ENCODE results near the gene TBC1D22A. TPM values are rescaled to one million over a fixed set of nuclear protein-coding genes. Genes with fewer than 3 reads are reported as not detected.

Gene TBC1D22A
- total RNA-seq, 1 donor from 2014 or later, result 28.9 TPM

DNA sequence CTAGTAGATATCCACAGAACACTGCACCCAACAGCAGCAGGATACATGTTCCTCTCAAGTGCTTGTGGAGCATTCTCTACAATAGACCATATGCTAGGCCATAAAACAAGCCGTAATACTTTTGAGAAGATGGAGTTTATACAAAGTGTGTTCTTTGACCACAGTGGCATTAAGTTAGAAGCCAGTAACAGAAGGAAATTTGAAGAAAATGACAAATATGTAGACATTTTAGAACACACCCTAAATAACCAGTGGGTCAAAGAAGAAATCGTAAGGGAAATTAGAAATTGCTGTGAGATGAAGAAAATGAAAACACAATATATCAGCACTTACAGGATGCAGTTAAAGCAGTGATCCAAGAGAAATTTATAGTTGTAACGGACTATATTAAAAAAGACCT, 163.4 kb downstream of the TBC1D22A start:
- Mint-ChIP-seq H3K27ac (ENCODE audit: unreplicated experiment) (no peak overlapping the region), H3K36me3 (ENCODE audit: unreplicated experiment) (peaks cover 18% of the 10 kb centered on the region), H3K27me3 (ENCODE audit: unreplicated experiment) (no peaks in the 10 kb centered on the region), H3K9me3 (ENCODE audit: unreplicated experiment) (peaks cover 17% of the 10 kb centered on the region), H3K4me3 (ENCODE audit: unreplicated experiment) (no peak overlapping the region), H3K4me1 (ENCODE audit: unreplicated experiment) (no peaks in the 10 kb centered on the region)
- TF ChIP-seq, protein P1, sequence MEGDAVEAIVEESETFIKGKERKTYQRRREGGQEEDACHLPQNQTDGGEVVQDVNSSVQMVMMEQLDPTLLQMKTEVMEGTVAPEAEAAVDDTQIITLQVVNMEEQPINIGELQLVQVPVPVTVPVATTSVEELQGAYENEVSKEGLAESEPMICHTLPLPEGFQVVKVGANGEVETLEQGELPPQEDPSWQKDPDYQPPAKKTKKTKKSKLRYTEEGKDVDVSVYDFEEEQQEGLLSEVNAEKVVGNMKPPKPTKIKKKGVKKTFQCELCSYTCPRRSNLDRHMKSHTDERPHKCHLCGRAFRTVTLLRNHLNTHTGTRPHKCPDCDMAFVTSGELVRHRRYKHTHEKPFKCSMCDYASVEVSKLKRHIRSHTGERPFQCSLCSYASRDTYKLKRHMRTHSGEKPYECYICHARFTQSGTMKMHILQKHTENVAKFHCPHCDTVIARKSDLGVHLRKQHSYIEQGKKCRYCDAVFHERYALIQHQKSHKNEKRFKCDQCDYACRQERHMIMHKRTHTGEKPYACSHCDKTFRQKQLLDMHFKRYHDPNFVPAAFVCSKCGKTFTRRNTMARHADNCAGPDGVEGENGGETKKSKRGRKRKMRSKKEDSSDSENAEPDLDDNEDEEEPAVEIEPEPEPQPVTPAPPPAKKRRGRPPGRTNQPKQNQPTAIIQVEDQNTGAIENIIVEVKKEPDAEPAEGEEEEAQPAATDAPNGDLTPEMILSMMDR (IDR thresholded peaks at IDR 0.05), result no peak
- DNase-seq (ENCODE audit: extremely low spot score, unreplicated experiment), result no peak

DNA sequence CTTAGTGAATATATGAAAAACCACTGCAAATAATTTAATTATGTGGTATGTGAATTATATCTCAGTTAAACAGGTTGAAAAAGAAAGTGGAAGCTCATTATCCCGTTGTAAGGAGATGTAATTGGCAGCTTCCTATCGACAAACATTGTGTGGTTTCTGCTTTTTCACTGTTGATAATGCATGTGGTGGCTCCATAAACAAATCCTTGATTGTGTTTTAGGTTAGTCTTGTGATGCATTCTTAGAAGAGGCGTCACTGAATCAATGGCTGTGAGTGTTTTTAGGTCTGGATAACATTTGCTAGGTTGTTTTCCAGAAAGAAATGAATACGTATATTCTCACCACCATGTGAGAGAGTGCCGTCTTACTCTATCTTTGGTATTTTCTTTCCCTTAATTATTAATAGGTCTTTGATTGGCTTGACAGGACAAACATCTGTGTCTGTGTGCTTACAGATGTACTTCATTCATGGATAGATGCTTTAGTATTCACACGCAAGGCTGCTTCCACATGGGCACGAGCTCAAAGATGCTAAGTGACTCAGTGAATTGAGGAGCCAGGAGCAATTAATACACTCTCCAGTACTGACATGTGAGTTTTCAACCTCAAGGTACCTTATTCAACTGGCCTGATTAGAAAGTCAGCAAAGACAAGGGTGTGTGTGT, 166.7 kb downstream of the TBC1D22A start:
- TF ChIP-seq, protein P1 (IDR thresholded peaks at IDR 0.05), result no peak
- H3K9me3 Mint-ChIP-seq (ENCODE audit: unreplicated experiment), result no peaks in the 10 kb centered on the region
- no peaks in the 10 kb centered on the region for H3K27me3 Mint-ChIP-seq (ENCODE audit: unreplicated experiment)
- peaks cover 13% of the 10 kb centered on the region for H3K36me3 Mint-ChIP-seq (ENCODE audit: unreplicated experiment)
- H3K27ac Mint-ChIP-seq (ENCODE audit: unreplicated experiment), result no peak overlapping the region
- H3K4me3 Mint-ChIP-seq (ENCODE audit: unreplicated experiment), result no peak overlapping the region
- H3K4me1 Mint-ChIP-seq (ENCODE audit: unreplicated experiment), result peaks cover 5% of the 10 kb centered on the region
- DNase-seq (ENCODE audit: extremely low spot score, unreplicated experiment), result no peak

DNA sequence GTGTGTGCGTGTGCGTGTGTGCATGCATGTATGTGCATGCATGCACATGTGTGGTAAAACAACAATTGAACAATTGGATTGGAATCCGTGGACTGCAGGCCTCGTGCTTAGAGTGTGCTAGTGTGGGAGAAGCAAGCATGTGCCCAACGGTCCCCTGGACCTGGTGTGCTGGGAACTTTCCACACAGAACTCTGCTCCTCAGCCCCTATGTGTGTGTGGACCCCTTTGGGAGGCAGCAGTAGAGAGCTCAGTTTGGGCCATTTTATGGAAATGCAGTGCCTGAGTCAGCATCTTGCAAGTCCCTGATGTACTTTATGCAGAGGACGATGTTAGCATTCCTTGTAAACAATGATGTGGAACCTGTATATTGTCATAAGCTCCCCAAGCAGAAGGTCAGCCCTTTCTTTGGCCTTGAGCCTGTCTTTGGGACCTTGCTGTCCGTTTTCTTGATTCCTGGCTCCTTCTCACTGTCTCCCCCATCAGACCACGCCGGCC, 167.3 kb downstream of the TBC1D22A start:
- no peak overlapping the region for H3K27ac Mint-ChIP-seq (ENCODE audit: unreplicated experiment)
- H3K4me1 Mint-ChIP-seq (ENCODE audit: unreplicated experiment), result peaks cover 11% of the 10 kb centered on the region
- H3K9me3 Mint-ChIP-seq (ENCODE audit: unreplicated experiment), result no peaks in the 10 kb centered on the region
- TF ChIP-seq, protein P1 (IDR thresholded peaks at IDR 0.05), result no peak
- peak; percentile 40 for DNase-seq (ENCODE audit: extremely low spot score, unreplicated experiment)
- no peaks in the 10 kb centered on the region for H3K27me3 Mint-ChIP-seq (ENCODE audit: unreplicated experiment)
- H3K4me3 Mint-ChIP-seq (ENCODE audit: unreplicated experiment), result no peak overlapping the region
- peaks cover 13% of the 10 kb centered on the region for H3K36me3 Mint-ChIP-seq (ENCODE audit: unreplicated experiment)

DNA sequence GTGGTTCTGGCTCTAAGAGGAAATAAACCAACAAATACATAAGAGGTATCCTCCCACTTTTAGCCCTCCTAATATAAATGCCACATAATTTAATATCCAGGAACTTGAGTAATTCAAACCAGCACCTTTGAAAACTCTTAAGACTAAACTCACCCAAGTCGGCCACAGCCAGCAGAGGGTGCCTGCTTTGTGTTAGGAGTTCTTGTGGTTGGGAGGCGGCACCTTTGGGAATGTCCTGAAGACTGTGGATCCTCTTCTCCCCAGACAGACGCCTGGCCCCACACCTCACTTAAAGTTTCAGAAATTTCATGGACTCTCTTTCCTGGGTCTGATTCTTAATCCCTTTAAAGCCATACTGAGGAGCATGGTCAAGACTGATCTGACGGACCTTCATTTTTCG, 169.0 kb downstream of the TBC1D22A start:
- Mint-ChIP-seq H3K27me3 (ENCODE audit: unreplicated experiment) (no peaks in the 10 kb centered on the region), H3K9me3 (ENCODE audit: unreplicated experiment) (no peaks in the 10 kb centered on the region), H3K4me1 (ENCODE audit: unreplicated experiment) (peaks cover 26% of the 10 kb centered on the region), H3K36me3 (ENCODE audit: unreplicated experiment) (peaks cover 6% of the 10 kb centered on the region), H3K27ac (ENCODE audit: unreplicated experiment) (no peak overlapping the region), H3K4me3 (ENCODE audit: unreplicated experiment) (no peak overlapping the region)
- peak; percentile 62 for DNase-seq (ENCODE audit: extremely low spot score, unreplicated experiment)
- TF ChIP-seq, protein P1 (IDR thresholded peaks at IDR 0.05), result peak; percentile 17

DNA sequence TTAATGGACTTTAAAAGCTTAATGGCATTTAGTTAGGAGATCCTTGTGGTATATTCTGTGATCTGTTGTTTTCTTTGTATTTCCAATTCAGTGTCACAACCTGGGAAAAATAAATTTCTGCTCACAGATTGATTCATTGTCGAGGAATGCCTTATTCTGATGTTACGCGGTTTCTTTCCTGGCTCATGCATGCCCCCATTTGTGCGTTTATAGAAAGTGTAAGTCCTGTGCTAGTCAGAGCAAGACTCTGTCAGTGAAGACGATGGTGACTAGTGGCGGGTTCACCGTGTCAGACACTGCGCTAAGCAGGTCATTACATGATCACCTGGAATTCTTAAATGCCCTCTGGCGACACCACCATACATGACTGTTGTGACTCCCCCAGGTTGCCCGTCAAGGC, 169.4 kb downstream of the TBC1D22A start:
- Mint-ChIP-seq H3K4me3 (ENCODE audit: unreplicated experiment) (no peak overlapping the region), H3K27me3 (ENCODE audit: unreplicated experiment) (no peaks in the 10 kb centered on the region), H3K4me1 (ENCODE audit: unreplicated experiment) (peaks cover 28% of the 10 kb centered on the region), H3K9me3 (ENCODE audit: unreplicated experiment) (no peaks in the 10 kb centered on the region), H3K27ac (ENCODE audit: unreplicated experiment) (no peak overlapping the region), H3K36me3 (ENCODE audit: unreplicated experiment) (peaks cover 6% of the 10 kb centered on the region)
- TF ChIP-seq, protein P1 (IDR thresholded peaks at IDR 0.05), result no peak
- peak; percentile 40 for DNase-seq (ENCODE audit: extremely low spot score, unreplicated experiment)

Measured in osteocyte (in vitro differentiated cells).